CD1c-positive myeloid dendritic cell (primary cell): ENCODE data around the gene SCFD1.
"Not testable (repeated sequence)": the region's sequence is repeated elsewhere in the genome, so short reads cannot be mapped to it uniquely, and the experiment has no call there.

Experiments
- DNase-seq: peaks from one replicate; pipeline ENCODE4 v3.0.0-alpha.2; 2016; ENCODE audit errors: extremely low spot score

Gene SCFD1, protein sequence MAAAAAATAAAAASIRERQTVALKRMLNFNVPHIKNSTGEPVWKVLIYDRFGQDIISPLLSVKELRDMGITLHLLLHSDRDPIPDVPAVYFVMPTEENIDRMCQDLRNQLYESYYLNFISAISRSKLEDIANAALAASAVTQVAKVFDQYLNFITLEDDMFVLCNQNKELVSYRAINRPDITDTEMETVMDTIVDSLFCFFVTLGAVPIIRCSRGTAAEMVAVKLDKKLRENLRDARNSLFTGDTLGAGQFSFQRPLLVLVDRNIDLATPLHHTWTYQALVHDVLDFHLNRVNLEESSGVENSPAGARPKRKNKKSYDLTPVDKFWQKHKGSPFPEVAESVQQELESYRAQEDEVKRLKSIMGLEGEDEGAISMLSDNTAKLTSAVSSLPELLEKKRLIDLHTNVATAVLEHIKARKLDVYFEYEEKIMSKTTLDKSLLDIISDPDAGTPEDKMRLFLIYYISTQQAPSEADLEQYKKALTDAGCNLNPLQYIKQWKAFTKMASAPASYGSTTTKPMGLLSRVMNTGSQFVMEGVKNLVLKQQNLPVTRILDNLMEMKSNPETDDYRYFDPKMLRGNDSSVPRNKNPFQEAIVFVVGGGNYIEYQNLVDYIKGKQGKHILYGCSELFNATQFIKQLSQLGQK

DNA sequence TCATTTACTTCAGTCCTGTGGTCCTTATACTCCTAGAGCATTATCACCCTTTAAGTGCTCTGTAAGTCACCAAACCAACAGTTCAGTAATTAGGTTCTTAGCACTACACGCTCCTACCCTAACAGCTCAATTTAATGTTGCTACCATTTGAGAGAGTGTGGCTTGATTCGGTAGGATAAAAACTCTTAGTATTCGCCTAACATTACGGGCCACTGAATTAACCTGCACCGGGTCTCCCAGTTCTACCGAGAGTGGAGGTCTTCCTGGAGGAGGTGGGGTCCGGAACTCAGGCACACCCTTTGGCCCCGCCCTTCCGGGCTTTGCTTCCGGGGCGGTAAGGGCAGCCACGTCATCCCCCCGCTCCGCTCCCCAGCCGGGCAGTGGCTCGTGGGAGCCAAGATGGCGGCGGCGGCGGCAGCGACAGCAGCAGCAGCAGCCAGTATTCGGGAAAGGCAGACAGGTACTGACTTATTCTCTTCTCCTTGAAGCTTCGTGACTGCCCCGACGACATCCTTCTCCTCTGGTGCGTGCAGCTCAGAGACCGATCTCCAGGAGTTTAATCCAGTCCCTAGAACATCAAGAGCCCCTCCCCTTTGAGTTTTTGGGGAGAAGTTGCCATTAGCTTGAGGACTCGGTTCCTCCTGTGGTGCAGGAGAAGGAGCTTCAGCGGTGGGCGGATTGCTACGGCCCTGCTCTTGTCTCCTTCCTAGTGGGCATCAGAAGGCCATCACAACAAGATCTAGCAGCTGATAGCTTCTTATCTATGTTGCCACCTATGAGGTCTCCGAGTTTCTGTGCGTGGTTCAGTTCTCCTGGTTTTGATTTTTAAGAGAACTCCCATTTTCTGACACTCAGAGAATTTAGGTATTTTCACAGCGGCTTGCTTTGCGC is at the start of gene SCFD1:
Gene SCFD1, plus strand, starts transcription at position 380 of the 891 bp plus-strand sequence. Its CDS starts 20 bp downstream, at position 400.
- peak; percentile 95 for DNase-seq

DNA sequence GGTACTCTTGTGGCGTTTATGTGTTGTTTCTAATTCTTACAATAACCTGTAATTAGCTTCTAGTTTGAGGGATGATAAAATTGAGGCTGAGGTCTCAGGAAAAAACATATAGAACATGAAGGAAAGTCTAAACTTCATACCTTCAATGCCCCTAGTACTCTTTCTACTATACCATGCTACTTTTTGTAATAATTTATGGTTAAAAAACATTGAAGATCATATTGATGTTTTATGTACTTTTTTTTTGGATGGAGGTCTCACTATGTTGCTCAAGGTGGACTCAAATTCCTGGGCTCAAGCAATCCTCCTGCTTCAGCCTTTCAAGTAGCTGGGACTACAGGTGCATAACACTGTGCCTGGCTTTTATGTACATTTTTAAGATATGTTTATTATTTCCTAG is 49.3 kb upstream of the SCFD1 start:
- DNase-seq, result no peak

DNA sequence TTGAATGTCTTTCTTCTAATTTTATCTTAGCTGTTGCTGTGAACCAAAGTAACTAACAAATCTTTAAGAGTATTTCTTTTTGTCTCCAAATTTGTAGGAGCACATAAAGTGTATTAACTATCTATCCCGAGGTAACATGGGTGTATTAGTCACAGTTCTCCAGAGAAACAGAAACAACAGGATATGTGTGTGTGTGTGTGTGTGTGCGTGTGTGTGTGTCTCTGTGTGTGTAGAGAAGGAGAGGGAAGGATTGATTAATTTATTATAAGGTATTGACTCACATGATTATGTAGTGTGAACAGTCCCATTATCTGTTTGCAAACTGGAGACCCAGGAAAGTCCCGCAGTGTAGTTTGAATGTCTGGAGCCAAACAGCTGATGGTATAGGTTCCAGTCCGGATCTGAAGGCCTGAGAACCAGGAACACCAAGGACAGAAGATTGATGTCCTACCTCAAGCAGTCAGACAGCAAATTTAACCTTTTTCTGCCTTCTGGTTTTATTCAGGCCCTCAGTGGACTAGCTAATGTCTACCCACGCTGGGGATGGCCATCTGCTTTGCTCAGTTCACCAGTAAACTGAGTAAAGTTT is 48.8 kb upstream of the SCFD1 start:
- DNase-seq, result no peak

DNA sequence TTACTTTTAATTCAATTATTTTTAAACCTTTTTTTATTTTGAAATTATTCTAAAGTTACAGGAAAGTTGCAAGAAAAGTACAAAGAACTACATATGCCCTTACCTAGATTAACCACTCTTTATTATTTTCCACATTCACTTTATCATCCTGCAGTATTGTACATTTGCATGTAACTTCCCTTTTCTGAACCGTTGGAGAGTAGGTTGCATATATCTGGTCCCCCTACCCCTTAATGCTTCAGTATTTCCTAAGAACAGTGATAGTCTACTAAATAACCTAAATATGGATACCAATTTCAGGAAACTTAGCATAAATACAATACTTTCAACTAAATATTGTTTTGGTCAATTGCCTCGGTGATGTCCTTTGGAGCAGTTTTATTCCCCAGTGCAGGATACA is 48.2 kb upstream of the SCFD1 start:
- DNase-seq, result no peak

DNA sequence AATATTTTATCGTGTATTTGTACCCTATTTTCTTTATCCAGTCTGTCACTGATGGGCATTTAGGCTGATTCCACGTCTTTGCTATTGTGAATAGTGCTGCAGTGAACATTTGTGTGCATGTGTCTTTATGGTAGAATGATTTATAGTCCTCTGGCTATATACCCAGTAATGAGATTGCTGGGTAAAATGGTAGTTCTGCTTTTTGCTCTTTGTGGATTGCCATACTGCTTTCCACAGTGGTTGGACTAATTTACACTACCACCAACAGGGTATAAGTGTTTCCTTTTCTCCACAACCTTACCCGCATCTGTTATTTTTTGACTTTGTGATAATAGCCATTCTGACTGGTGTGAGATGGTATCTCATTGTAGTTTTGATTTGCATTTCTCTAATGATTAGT is 47.3 kb upstream of the SCFD1 start:
- not testable (repeated sequence) for DNase-seq

DNA sequence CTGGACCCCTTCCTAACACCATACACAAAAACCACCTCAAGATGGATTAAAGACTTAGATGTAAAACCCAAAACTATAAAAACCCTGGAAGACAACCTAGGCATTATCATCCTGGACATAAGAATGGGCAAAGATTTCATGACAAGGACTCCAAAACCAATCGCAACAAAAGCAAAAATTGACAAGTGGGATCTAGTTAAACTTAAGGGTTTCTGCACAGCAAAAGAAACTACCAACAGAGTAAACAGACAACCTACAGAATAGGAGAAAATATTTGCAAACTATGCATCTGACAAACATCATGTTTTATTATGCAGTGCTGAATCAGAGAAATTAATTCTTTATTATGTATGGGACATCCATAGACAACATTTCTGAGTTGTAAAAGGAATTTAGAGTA is 45.8 kb upstream of the SCFD1 start:
- DNase-seq, result not testable (repeated sequence)

DNA sequence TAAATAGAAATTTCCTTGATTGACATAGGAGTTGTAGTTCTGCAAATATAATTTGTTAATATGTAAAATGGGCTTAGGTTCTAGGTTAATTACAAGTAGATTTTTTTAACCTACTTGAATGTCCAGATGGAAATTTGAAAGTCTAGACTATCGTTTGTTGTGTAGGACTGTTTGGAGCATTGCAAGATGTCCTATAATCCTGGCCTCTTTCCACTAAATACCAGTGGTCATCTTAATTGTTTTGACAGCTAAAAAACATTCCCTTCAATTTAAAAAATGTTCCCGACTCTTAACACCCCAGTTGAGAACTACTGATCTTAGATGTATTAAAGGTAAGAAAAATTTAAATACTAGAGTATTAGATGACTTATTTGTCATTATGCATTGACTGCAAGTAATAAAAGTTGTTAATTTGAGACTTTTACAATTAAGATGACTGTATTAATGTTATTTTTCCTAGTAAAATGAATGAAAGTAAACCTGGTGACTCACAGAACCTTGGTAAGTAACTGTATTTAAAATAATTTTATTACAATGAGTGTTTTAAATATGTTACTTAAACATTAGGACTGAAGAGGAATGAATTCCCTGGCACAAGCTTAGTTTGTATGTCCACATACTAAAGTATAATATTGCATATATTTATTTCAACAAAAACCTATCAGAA is 41.4 kb upstream of the SCFD1 start:
- DNase-seq, result no peak

DNA sequence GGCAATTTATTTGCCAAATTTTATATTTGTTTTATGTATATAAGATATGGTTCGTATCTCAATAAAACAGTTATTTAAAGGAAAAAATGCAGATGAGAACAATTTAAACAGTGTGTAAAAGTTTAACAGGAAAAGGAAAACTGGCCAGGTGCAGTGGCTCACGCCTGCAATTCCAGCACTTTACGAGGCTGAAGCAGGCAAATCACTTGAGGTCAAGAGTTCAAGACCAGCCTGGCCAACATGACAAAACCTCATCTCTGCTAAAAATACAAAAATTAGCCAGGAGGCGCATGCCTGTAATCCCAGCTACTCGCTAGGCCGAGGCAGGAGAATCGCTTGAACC is 40.9 kb upstream of the SCFD1 start:
- DNase-seq, result no peak

DNA sequence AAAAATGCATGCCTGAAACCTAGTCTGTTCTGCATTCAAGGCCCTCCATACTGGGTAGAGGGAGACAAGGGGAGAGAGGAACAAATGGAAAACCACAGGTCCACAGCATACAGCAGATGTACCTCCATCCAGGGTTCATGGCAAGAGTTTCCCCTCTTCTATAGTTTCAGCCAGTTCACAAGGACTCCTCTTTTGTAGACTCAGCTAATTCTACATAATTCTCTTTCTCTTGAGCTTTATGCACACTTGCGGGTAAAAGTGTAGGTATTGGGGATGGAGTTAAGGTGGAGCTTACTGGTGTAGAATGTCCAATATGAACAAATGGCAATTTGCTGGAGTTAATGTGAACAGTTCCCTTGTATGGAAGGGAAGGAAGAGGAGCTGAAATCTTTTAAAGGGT is 39.7 kb upstream of the SCFD1 start:
- DNase-seq, result no peak

DNA sequence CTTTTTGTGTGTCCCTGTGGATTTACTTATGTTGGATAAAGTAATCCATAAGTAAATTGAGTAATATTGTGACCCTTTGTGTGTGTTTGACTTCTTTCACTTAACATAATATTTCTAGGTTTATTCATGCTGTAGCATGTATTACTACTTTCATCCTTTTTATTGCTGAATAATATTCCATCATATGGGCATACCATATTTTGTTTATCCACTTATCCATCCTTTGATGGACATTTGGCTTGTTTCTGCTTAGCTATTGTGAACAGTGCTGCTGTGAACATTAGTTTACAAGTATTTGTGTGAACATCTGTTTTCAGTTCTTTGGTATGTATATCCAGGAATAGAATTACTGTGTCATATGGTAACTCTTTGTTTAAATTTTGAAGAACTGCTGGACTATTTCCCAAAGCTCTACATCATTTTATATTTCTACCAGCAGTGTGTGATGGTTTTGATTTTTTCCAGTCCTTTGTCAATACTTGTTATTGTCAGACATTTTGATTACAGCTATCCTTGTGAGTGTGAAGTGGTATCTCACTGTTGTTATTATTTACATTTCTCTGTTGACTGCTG is 38.0 kb upstream of the SCFD1 start:
- no peak for DNase-seq

DNA sequence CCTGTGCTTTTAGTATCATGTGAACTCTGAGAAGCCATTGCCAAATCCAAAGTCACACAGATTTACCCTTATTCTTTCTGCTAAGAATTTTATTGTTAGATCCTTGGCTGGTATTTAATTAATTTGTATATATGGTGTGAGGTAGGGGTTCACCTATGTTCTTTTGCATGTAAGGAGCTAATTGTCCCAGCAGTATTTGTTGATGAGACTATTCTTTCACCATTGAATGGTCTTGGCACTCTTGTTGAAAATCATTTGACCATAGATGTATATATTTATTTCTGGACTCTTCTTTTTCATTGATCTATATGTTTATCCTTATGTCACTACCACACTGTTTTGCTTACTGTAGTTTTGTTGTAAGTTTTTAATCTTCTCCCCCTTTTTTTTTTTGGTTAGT is 36.9 kb upstream of the SCFD1 start:
- no peak for DNase-seq

DNA sequence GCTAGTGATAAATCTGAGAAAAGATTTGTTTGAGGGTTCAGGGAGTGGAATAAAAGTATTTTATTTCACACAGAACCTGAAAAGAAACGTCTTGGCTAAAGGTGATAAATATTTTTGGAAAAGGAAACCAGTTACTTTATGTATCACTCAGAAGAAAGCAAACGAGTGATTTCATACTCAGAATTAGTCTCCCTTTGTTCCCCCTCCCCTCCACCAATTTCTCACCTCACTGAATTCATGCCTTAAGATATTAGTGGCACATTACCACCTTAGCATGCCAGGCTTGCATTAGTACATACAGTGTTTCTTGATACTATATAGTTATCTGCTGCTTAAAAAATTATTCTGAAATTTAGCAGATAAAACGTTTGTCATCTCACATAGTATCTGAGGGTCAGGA is 35.0 kb upstream of the SCFD1 start:
- DNase-seq, result no peak

DNA sequence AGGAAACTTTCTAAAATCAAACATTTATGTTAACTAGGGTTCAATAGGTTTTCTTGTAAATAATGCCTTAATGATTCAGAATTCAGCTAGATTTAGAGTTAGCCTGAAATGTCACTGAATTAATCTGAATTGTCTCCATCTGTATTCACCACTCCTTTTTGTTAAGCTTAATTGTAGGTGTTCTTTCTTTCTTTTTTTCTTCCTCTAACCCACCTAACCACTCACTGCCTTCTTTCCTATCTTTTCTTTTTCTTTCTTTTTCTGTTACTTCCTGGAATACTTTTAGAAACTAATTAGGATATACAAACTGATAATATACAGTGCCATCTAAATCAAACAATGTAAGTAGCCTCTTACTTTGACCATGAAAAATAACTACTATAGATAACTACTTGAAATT is 33.2 kb upstream of the SCFD1 start:
- DNase-seq, result no peak

DNA sequence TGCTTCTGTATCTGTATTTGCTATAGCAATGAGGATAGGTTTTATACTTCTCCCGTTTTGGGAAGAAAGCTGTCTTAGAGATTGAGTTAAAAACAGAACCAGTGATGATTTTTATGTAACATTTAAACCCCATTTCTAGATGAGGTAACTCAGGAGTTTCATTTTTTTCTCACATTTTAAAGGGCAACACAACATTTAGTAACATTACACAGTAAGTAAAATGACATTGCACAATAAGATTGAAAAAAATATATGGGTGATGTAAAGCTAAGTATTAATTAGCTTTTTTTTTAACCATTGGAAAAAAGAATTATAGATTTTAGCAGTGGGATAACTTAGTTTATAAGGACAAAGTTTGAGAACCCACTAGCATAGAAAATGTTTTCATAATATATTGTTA is 25.2 kb upstream of the SCFD1 start:
- no peak for DNase-seq

DNA sequence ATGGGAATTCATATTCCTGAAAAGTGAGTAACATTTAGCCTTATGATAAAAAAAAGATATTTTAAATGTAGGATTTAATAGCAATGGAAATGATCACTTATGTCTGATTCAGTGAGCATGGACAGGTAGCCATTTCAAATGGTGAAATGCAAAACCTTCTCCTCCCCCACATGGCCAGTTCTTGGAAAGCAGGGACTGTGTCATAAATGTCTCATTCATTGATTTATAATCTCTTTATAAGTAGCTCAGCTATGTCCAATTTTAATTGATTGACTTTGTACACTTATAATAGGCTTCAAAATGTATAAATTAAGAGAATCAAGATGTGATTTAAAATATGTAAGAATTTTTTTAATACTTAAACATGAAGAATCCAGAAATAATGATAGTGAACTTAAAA is 24.6 kb upstream of the SCFD1 start:
- DNase-seq, result no peak

DNA sequence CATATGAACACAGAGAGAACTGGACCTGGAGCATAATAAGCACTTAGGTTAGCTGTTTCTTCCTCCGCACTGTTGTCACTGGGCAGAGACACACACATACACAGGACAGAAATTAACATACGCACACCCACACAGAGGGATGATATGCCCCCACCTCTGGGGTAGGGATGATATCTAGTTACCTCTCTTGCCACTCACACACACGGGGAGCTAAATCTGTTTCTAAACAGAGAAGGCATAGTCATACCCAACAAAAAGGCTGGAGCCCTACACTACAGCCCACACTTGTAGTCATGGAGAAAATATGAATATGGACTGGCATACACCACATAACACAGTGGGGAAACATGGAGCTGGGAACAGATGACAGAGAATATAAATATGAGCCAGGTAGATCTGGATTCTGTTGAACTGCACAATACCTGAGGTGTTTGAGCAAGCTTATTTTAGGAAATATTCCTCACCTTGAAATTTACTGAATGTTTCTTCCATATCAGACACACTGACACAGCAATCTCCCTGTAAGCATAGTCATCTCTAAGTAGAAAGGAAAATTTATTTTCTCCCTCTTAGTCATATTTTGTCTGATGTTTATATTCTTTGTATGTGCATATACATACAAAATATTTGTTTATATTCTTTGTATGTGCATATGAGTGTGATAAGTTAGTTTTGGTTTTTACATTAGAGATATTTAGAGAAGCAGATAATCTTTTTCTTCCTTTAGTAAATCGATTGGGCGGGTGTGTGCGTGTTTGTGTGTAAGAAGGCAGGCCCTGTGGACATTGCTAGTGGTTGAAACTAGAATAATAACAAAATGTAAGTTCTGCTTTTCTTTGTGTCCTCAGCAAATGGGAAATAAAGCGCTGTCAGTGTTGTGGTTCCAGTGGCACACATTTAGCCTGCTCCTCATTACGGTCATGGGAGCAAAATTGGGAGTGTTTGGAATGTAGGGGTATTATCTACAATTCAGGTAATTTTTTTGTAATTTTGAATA is 20.9 kb upstream of the SCFD1 start:
- no peak for DNase-seq

DNA sequence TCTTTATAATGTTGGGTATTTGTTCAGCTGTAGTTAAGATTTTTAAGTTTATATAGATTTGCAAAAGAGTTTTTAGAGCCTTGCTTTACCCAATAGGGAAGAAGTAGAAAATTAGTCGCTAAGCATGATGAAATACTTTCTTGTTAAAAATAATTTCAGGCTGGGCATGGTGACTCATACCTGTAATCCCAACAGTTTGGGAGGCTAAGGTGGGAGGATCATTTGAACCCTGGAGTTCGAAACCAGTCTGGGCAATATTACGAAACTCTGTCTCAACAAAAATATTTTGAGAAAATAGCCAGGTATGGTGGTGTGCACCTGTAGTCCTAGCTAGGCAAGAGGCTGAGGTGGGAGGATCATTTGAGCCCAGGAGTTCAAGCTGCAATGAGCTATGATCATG is 18.7 kb upstream of the SCFD1 start:
- DNase-seq, result no peak

DNA sequence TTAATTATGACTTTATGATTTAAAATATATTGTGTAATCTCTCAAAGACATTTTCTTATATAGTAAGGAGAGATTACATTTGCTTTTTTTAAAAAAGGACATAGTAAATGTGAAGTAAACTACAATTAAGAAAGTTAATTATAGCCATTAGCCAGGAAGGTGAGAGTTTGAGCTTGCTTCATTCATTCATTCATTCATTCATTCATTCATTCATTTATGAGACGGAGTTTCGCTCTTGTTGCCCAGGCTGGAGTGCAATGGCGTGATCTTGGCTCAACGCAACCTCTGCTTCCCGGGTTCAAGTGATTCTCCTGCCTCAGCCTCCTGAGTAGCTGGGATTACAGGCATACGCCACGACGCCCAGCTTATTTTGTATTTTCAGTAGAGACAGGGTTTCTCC is 17.4 kb upstream of the SCFD1 start:
- not testable (repeated sequence) for DNase-seq

DNA sequence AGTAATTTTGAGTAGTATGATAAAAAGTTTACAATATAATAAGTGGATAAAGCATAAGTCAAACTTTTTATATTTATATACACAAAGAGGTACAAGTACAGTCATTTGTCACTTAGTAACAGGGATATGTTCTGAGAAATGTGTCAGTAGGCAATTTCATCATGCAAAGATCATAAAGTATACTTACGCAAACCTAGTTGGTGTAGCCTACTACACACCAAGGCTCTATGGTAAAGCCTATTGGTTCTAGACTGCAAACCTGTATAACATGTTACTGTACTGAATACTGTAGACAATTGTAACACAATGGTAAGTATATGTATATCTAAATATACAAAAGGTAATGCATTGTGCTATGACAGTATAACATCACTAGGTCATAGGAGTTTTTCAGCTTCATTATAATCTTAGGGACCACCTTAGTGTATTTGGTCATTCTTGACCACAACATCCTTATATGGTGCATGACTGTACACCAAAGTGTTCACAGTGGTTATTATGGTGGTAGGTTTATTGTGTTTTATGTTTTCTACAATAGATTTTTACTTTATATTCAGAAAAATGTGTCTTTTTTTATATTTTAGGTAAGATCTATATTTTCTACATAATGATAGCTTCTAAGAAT is 14.9 kb upstream of the SCFD1 start:
- no peak for DNase-seq
